Measurements from ENCODE around the gene UBFD1. TPM values are rescaled to one million over a fixed set of nuclear protein-coding genes. Genes with fewer than 3 reads are reported as not detected.
A peak's percentile ranks its signal among the peaks of the same experiment; 100 is the strongest.

The UBFD1 gene
- total RNA-seq, 1 experiment from 2014 or later, result 89.6 TPM

DNA sequence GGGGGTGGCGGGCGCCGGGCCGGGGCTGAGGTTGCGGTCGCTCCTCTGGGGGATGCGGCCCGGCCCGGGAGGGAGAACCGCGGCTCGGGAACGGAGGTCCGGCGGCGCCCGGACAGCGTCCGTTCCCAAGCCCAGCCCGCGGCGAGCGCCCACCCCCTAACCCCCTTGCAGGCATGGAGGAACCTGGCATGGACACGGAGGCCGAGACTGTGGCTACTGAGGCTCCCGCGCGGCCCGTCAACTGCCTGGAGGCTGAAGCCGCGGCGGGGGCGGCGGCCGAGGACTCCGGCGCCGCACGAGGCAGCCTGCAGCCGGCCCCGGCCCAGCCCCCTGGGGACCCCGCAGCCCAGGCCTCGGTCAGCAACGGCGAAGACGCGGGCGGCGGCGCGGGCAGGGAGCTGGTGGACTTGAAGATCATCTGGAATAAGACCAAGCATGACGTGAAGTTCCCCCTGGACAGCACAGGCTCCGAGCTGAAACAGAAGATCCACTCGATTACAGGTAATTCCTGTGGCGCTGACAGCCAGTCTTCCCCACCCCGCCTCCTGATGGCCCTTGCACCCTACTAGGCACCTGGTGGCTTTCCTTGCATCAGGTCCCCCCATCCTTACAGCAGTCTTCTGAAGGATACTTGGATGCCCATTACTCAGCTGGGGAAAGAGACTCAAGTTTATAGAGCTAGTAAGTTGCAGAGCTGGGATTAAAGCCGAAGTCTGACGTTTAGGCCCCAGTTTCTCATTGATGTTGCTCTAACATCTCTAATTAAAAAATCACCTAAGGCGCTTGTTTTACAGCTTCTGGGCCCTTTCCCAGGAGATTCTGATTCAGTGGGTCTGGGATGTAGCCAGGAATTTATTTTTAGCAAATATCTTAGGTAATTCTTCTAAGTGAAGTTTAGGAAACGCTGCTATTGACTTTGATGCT lies 514 bp downstream of the UBFD1 start:
- Histone ChIP-seq H2AFZ (ENCODE audit: low read depth, low read length, poor library complexity, severe bottlenecking) (no peak overlapping the region), H3K4me3 (replicated peaks in 1 of 2; ENCODE audit: low read depth in 1 of 2, low read length in 2 of 2) (peak overlapping the region; percentile 69 to 73), H3K4me2 (ENCODE audit: low read length) (peak overlapping the region; percentile 81), H3K9me3 (ENCODE audit: control insufficient read depth in 1 of 2, insufficient read depth in 1 of 2, low read depth in 1 of 2, low read length in 2 of 2) (no peaks in the 10 kb centered on the region), H3K9ac (ENCODE audit: low read length) (peak overlapping the region; percentile 95), H3K27me3 (ENCODE audit: insufficient read depth, low read length) (no peaks in the 10 kb centered on the region), H3K4me1 (ENCODE audit: control insufficient read depth in 1 of 2, insufficient read depth in 2 of 2, low read length in 2 of 2) (peaks cover 9 to 20% of the 10 kb centered on the region in 2 experiments), H4K20me1 (ENCODE audit: insufficient read depth) (no peaks in the 10 kb centered on the region), H3K9me2 (ENCODE audit: insufficient read depth) (no peaks in the 10 kb centered on the region), H3K27ac (ENCODE audit: low read depth, low read length) (peak overlapping the region; percentile 81), H3K36me3 (ENCODE audit: control insufficient read depth in 1 of 2, insufficient read depth in 2 of 2, low read length in 2 of 2) (peaks cover 30 to 38% of the 10 kb centered on the region in 2 experiments), H3K79me2 (ENCODE audit: insufficient read depth, low read length) (peaks cover 91% of the 10 kb centered on the region)
- intact Hi-C loops (cut with micrococcal nuclease), result loop anchor here (1.0 to 10.0 kb wide), 5 partner anchors 38 to 977 kb away; partner anchors contain the start of genes DCTN5, NDUFAB1, PALB2 and RBBP6
- ChIA-PET RAD21 (ENCODE audit: low non-redundant PET in 1 of 2, low total read pairs in 2 of 2, uncharacterized antibody in 2 of 2, unreplicated experiment in 2 of 2) (no interaction called here), POLR2A (interaction anchor here (0.7 to 2.2 kb wide), 4 partner anchors 20 to 44 kb away, joined by 3 to 8 read pairs (median 6); partner anchors contain the start of gene NDUFAB1), CTCF (interaction anchor here (0.6 to 2.5 kb wide), 10 partner anchors 12 to 479 kb away, joined by 3 to 30 read pairs (median 4); partner anchors contain the start of gene NDUFAB1)
- no peak for TF ChIP-seq CBX3 (IDR thresholded peaks at IDR 0.05; ENCODE audit: low read depth)
- no peak for TF ChIP-seq POLR2A (IDR thresholded peaks at IDR 0.05; ENCODE audit: borderline replicate concordance, extremely low read depth, insufficient read depth, insufficient read length)
- TF ChIP-seq ZFX (IDR thresholded peaks at IDR 0.05), result peak; percentile 80
- no TSS peak for BruUV-seq (replicated peaks)
- ATAC-seq, result peak; percentile 24
- no peak for DNase-seq (ENCODE audit: low read depth, low spot score)

DNA sequence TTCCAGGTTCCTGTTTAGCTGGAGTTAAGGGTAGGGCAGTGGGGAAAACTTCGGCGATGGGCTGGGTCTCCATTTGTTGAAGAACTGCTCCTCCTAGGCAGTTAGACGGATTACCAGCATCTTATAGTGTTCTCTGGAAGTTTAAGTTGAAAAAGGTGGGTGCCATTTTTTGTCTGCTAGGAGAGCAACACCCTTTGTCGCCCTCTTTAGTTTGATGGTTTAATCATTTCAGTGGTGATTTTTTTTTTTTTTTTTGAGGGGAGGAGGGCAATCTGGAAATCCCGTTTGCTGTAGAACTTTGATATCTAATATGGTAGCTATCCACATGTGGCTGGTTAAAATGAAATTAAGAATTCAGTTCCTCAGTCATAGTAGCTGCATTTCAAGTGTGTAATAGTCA lies 4.1 kb downstream of the UBFD1 start:
- 0 out of 2 replicates have a peak overlapping the region, but pooled peaks have one; percentile 22 for H3K27ac ChIP-seq (ENCODE audit: low read depth, low read length)
- H3K4me1 ChIP-seq (ENCODE audit: control insufficient read depth in 1 of 2, insufficient read depth in 2 of 2, low read length in 2 of 2), result peaks cover 5 to 11% of the 10 kb centered on the region in 2 experiments
- no peaks in the 10 kb centered on the region for H3K9me2 ChIP-seq (ENCODE audit: insufficient read depth)
- intact Hi-C loops (cut with micrococcal nuclease), result no loop called here
- CTCF ChIA-PET, result no interaction called here
- peaks cover 59 to 65% of the 10 kb centered on the region in 2 experiments for H3K36me3 ChIP-seq (ENCODE audit: control insufficient read depth in 1 of 2, insufficient read depth in 2 of 2, low read length in 2 of 2)
- H2AFZ ChIP-seq (ENCODE audit: low read depth, low read length, poor library complexity, severe bottlenecking), result no peak overlapping the region
- DNase-seq (ENCODE audit: low read depth, low spot score), result no peak
- TF ChIP-seq SP1 (IDR thresholded peaks at IDR 0.05; ENCODE audit: low read depth) (no peak), EZH2 (IDR thresholded peaks at IDR 0.05) (no peak), RAD21 (IDR thresholded peaks at IDR 0.05; ENCODE audit: low read depth) (no peak), POLR2A (IDR thresholded peaks at IDR 0.05; ENCODE audit: borderline replicate concordance, extremely low read depth, insufficient read depth, insufficient read length) (no peak), ZNF274 (IDR thresholded peaks at IDR 0.05; ENCODE audit: low read depth, low read length) (no peak), SIN3A (IDR thresholded peaks at IDR 0.05; ENCODE audit: low read depth) (no peak), EZH2phosphoT487 (IDR thresholded peaks at IDR 0.05; ENCODE audit: borderline replicate concordance) (no peak), ELF1 (IDR thresholded peaks at IDR 0.05; ENCODE audit: borderline replicate concordance, low read depth) (no peak), ZFX (IDR thresholded peaks at IDR 0.05) (no peak), SRF (IDR thresholded peaks at IDR 0.05; ENCODE audit: low read depth) (no peak), EGR1 (IDR thresholded peaks at IDR 0.05; ENCODE audit: low read depth) (no peak)
- TF ChIP-seq, protein P1, sequence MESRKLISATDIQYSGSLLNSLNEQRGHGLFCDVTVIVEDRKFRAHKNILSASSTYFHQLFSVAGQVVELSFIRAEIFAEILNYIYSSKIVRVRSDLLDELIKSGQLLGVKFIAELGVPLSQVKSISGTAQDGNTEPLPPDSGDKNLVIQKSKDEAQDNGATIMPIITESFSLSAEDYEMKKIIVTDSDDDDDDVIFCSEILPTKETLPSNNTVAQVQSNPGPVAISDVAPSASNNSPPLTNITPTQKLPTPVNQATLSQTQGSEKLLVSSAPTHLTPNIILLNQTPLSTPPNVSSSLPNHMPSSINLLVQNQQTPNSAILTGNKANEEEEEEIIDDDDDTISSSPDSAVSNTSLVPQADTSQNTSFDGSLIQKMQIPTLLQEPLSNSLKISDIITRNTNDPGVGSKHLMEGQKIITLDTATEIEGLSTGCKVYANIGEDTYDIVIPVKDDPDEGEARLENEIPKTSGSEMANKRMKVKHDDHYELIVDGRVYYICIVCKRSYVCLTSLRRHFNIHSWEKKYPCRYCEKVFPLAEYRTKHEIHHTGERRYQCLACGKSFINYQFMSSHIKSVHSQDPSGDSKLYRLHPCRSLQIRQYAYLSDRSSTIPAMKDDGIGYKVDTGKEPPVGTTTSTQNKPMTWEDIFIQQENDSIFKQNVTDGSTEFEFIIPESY (IDR thresholded peaks at IDR 0.05; ENCODE audit: extremely low read depth, insufficient replicate concordance, low read length), result no peak
- TF ChIP-seq, protein P2, sequence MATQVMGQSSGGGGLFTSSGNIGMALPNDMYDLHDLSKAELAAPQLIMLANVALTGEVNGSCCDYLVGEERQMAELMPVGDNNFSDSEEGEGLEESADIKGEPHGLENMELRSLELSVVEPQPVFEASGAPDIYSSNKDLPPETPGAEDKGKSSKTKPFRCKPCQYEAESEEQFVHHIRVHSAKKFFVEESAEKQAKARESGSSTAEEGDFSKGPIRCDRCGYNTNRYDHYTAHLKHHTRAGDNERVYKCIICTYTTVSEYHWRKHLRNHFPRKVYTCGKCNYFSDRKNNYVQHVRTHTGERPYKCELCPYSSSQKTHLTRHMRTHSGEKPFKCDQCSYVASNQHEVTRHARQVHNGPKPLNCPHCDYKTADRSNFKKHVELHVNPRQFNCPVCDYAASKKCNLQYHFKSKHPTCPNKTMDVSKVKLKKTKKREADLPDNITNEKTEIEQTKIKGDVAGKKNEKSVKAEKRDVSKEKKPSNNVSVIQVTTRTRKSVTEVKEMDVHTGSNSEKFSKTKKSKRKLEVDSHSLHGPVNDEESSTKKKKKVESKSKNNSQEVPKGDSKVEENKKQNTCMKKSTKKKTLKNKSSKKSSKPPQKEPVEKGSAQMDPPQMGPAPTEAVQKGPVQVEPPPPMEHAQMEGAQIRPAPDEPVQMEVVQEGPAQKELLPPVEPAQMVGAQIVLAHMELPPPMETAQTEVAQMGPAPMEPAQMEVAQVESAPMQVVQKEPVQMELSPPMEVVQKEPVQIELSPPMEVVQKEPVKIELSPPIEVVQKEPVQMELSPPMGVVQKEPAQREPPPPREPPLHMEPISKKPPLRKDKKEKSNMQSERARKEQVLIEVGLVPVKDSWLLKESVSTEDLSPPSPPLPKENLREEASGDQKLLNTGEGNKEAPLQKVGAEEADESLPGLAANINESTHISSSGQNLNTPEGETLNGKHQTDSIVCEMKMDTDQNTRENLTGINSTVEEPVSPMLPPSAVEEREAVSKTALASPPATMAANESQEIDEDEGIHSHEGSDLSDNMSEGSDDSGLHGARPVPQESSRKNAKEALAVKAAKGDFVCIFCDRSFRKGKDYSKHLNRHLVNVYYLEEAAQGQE (IDR thresholded peaks at IDR 0.05; ENCODE audit: low read depth), result no peak
- POLR2A ChIA-PET, result no interaction called here
- RAD21 ChIA-PET (ENCODE audit: low non-redundant PET in 1 of 2, low total read pairs in 2 of 2, uncharacterized antibody in 2 of 2, unreplicated experiment in 2 of 2), result no interaction called here
- no TSS peak for BruUV-seq (replicated peaks)
- H3K4me3 ChIP-seq (replicated peaks in 1 of 2; ENCODE audit: low read depth in 1 of 2, low read length in 2 of 2), result no peak overlapping the region
- no peaks in the 10 kb centered on the region for H3K9me3 ChIP-seq (ENCODE audit: control insufficient read depth in 1 of 2, insufficient read depth in 1 of 2, low read depth in 1 of 2, low read length in 2 of 2)
- H3K27me3 ChIP-seq (ENCODE audit: insufficient read depth, low read length), result no peaks in the 10 kb centered on the region
- no peaks in the 10 kb centered on the region for H4K20me1 ChIP-seq (ENCODE audit: insufficient read depth)
- H3K79me2 ChIP-seq (ENCODE audit: insufficient read depth, low read length), result peaks cover 75% of the 10 kb centered on the region
- ATAC-seq, result no peak
- no peak overlapping the region for H3K4me2 ChIP-seq (ENCODE audit: low read length)
- H3K9ac ChIP-seq (ENCODE audit: low read length), result no peak overlapping the region

All from HCT116 (cell line).